GM10266 (cell line): ENCODE results near the gene NRAP.

Source experiments
- DNase-seq: peaks from one replicate; pipeline ENCODE4 v3.0.0; 2012; ENCODE audit errors: extremely low spot score
- CTCF ChIP-seq: IDR thresholded peaks from 2 replicates; pipeline ENCODE4 v1.5.1; 2012; ENCODE audit warnings: mild to moderate bottlenecking, low read depth; ENCODE audit not compliant: control insufficient read depth, insufficient read depth; ENCODE audit errors: missing control alignments

NRAP gene

DNA sequence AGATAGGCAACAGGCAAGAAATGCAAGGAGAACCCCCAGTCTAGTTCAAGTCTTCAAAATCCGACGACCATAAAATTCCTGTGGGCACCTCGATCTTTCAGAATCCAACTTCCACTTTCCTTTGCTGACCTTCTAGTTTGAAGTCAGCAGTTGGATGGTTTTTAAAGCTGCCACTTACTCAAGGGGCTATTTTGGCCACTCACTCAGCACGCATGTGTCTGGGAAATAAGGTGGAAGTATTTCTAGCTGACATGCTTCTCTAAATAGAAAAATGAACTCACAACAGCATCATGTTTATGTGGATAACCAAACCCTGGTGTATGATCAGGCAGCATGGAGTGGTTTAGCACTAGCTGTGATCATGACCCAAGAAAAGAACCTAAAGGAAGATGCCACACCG lies at the start of gene NRAP:
TSS of gene NRAP (minus strand) at position 134 of the 400 bp plus-strand sequence. CDS start 159 bp downstream, outside the sequence.
- TF ChIP-seq CTCF = no peak

GRCh38 chr10:113713640-113713982 lies 49.8 kb upstream of the NRAP start:
- no peak for DNase-seq
- TF ChIP-seq CTCF = no peak

More for the DNA sequence above, at the start of gene NRAP:
- DNase-seq = no peak

GRCh38 chr10:113712755-113713639 lies 49.2 kb upstream of the NRAP start:
- no peak for DNase-seq
- TF ChIP-seq CTCF = no peak

DNA sequence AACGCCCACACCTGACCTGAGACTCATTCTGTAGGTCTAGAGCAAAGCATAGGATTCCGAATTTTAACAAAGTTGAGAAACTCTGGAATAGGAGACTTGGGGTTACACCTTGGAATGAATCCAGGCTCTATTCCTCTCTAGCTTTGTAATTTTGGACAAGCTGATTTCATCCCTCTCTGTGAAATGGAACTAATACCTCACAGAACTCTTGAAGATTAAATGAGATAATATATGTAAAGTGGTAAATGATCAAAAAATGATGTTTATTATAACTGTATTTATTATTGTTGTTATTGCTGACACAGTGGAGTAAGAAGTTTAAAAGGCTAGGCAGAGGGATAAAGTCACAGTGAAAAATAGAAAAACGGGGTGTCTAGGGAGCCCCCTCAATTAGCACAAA lies 48.2 kb upstream of the NRAP start:
- DNase-seq = no peak
- no peak for TF ChIP-seq CTCF

DNA sequence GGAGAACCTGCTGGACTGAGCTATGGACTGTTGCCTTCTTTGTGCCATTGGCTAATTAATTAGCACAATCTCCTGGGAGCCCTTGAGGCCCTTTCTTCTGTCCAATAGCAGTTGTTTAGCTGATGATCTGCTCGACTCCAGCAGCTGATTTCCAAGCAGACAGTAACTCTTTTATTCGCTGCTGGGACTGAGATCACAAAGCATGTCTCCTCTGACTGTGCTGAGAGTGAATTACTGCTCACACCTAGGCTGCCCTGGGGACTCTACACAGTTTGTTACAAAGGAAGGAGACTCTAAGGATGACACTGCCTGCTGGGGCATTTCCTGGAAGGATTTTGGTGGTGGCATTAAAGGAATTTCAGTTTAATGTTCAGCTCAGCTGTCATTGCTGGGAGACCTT lies 47.3 kb upstream of the NRAP start:
- no peak for TF ChIP-seq CTCF
- DNase-seq = no peak

GRCh38 chr10:113709221-113709838 lies 45.5 kb upstream of the NRAP start:
- no peak for TF ChIP-seq CTCF
- DNase-seq = no peak

DNA sequence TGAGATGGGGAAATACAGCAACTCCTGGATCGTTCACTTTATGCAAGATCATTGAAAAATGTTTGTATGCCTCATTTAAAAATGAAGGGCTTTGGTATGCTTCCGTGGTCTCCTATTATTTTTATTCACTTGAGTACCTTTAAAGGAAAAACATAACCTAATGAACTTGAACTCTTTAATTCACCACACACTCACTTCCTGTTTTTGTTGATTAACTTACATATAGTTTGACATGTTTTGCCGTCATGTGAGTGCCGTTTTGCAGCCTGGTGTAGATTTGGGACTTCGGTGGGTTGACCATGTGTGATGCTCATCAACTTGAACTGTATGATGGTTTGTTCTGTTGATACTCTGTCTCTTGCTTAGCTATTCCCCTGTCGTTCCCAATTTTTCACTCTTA lies 44.8 kb upstream of the NRAP start:
- DNase-seq = no peak
- TF ChIP-seq CTCF = no peak
